CD8-positive, alpha-beta memory T cell (primary cell): Measurements from ENCODE around the gene PALLD. TPM values are rescaled to one million over a fixed set of nuclear protein-coding genes. Genes with fewer than 3 reads are reported as not detected.

Source experiments
- CTCF ChIA-PET: fragments of 350-600 bp; sonication (Branson Sonifier 250); formaldehyde crosslinking; loops from one replicate; lab custom pipeline; 2021; ENCODE audit warnings: antibody characterized with exemption; lab: Charles Lee
- POLR2A ChIA-PET: fragments of 350-600 bp; sonication (Branson Sonifier 250); formaldehyde crosslinking; loops from one replicate; lab custom pipeline; 2021; ENCODE audit warnings: antibody characterized with exemption; lab: Charles Lee
- DNase-seq, 5 donors: peaks; one replicate each; pipeline versions ENCODE4 v3.0.0 to v3.0.0-alpha.2; 2020 to 2022; ENCODE audit warnings: mixed read lengths in 1 of 5
- H3K27ac ChIP-seq: one replicate; pipeline ENCODE4 v1.7.0; 2013; ENCODE audit warnings: low read depth, mild to moderate bottlenecking, low read length, moderate library complexity
- H3K27me3 ChIP-seq: 2 replicates; pipeline ENCODE4 v1.7.0; 2013; ENCODE audit warnings: low read length, mild to moderate bottlenecking; ENCODE audit not compliant: insufficient read depth, poor library complexity, severe bottlenecking
- H3K36me3 ChIP-seq: 2 replicates; pipeline ENCODE4 v1.7.0; 2013; ENCODE audit warnings: mild to moderate bottlenecking, low read length, moderate library complexity; ENCODE audit not compliant: insufficient read depth
- H3K4me1 ChIP-seq: 2 replicates; pipeline ENCODE4 v1.7.0; 2013; ENCODE audit warnings: mild to moderate bottlenecking, low read length, moderate library complexity; ENCODE audit not compliant: insufficient read depth
- H3K4me3 ChIP-seq: 2 replicates; pipeline ENCODE4 v1.7.0; 2013; ENCODE audit warnings: mild to moderate bottlenecking, low read length
- H3K9me3 ChIP-seq: 2 replicates; pipeline ENCODE4 v1.7.0; 2013; ENCODE audit warnings: mild to moderate bottlenecking, low read length
- H3K27ac Mint-ChIP-seq, 8 donors: one replicate each; pipeline ENCODE4 v1.8.0; 2020 to 2021; ENCODE audit warnings: mixed read lengths in 8 of 8, mild to moderate bottlenecking in 6 of 8, inconsistent platforms in 3 of 8, moderate library complexity in 3 of 8
- H3K27me3 Mint-ChIP-seq, 2 donors: one replicate each; pipeline ENCODE4 v1.8.0; 2020 to 2021; ENCODE audit warnings: mixed read lengths in 2 of 2, mild to moderate bottlenecking in 1 of 2, moderate library complexity in 1 of 2
- H3K36me3 Mint-ChIP-seq, 3 donors: one replicate each; pipeline ENCODE4 v1.8.0; 2020 to 2021; ENCODE audit warnings: mixed read lengths in 3 of 3, inconsistent platforms in 1 of 3, mild to moderate bottlenecking in 1 of 3
- H3K4me1 Mint-ChIP-seq, 3 donors: one replicate each; pipeline ENCODE4 v1.8.0; 2020 to 2021; ENCODE audit warnings: mixed read lengths in 3 of 3, inconsistent platforms in 1 of 3, mild to moderate bottlenecking in 1 of 3
- H3K4me3 Mint-ChIP-seq, 7 donors: one replicate each; pipeline ENCODE4 v1.8.0; 2020 to 2021; ENCODE audit warnings: mixed read lengths in 7 of 7, mild to moderate bottlenecking in 6 of 7, moderate library complexity in 4 of 7, inconsistent platforms in 2 of 7
- H3K9me3 Mint-ChIP-seq, 5 donors: one replicate each; pipeline ENCODE4 v1.8.0; 2020 to 2022; ENCODE audit warnings: mixed read lengths in 5 of 5, mild to moderate bottlenecking in 3 of 5, moderate library complexity in 2 of 5, inconsistent platforms in 1 of 5
- polyA plus RNA-seq: library from polyadenylated mRNA; unstranded; fragments of 300-500 nt; fragmentation: Illumina TruSeq; gene quantifications from one replicate; pipeline ENCODE4 v1.2.3, GENCODE V29; 2021
- total RNA-seq, 2 experiments: library from RNA; stranded (reverse); gene quantifications; one replicate each; pipeline ENCODE4 v1.2.3, GENCODE V29; 2021

The PALLD gene
- total and polyA plus RNA-seq, 3 experiments from 2014 or later, result 0.35 to 0.97 (median 0.47) TPM

DNA sequence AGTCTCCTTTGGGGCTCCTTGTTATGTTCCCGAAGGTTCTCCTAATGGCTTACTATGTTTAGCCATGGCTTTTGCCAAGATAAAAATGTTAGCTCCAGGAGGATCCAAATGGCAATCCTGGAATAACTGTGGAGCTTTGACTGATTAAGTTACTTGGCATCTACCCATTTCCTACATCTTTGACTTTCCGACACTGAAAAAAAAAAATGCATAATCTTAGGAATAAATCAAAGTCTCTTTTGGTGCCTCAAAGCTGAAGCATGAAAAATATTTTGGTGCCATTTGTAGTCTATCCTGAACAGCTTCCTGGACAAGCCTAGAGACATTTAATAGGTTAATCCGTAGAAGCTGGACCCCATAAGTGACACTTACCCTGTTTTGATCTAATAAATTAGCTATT lies 191.7 kb downstream of the PALLD start:
- ChIA-PET CTCF (no interaction called here), POLR2A (no interaction called here)
- no peak overlapping the region for H3K27ac Mint-ChIP-seq
- Histone ChIP-seq H3K9me3 (no peaks in the 10 kb centered on the region), H3K4me3 (no peak overlapping the region), H3K36me3 (no peaks in the 10 kb centered on the region), H3K27me3 (no peaks in the 10 kb centered on the region), H3K4me1 (no peaks in the 10 kb centered on the region), H3K27ac (no peak overlapping the region)
- H3K36me3 Mint-ChIP-seq, result no peaks in the 10 kb centered on the region
- no peak overlapping the region for H3K4me3 Mint-ChIP-seq
- DNase-seq, result no peak
- no peaks in the 10 kb centered on the region for H3K4me1 Mint-ChIP-seq
- peaks cover 5 to 14% of the 10 kb centered on the region in 2 donors for H3K27me3 Mint-ChIP-seq
- no peaks in the 10 kb centered on the region for H3K9me3 Mint-ChIP-seq

DNA sequence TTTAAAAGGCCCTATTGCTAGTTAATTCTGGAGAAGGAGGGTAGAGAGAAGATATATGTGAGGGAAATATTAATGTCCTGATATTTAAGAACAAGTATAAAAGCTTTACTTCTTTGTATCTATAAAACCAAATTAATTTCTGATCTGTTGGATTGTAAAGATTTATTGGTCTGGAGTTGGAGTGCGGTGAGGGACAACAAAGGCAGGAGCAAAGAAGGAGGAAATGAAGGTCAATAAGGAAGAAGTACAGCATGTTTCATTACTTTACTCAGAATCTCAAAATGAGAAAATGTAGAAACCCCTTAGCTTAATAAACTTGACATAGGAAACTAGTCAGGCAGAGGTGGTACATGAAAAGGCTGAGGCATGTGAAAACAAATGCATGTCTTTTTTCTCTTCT lies 192.9 kb downstream of the PALLD start:
- ChIA-PET POLR2A (no interaction called here), CTCF (no interaction called here)
- H3K9me3 Mint-ChIP-seq, result no peaks in the 10 kb centered on the region
- H3K36me3 Mint-ChIP-seq, result no peaks in the 10 kb centered on the region
- Histone ChIP-seq H3K27ac (no peak overlapping the region), H3K9me3 (no peaks in the 10 kb centered on the region), H3K4me1 (no peaks in the 10 kb centered on the region), H3K27me3 (no peaks in the 10 kb centered on the region), H3K36me3 (no peaks in the 10 kb centered on the region), H3K4me3 (no peak overlapping the region)
- no peak overlapping the region for H3K4me3 Mint-ChIP-seq
- no peak for DNase-seq
- peaks cover 5 to 14% of the 10 kb centered on the region in 2 donors for H3K27me3 Mint-ChIP-seq
- H3K27ac Mint-ChIP-seq, result no peak overlapping the region
- H3K4me1 Mint-ChIP-seq, result no peaks in the 10 kb centered on the region

DNA sequence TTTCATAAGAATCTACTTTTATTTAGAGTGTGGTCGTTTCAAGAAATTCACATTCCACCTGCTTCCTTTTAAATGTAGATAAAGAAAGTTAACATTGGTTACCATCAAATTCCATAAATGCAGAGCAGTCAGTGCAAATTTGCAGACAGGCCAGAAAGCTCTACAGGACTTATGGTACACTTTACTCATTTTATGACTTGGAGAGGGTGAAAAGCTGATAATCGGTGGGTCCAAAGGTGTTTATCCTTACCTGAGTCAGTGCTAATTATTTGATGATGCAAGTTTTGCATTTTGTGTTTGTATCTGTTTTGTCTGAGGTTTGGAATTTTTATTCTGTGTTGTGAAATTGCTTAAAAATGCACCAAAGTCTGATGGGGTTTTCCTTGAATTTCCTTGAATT lies 193.3 kb downstream of the PALLD start:
- Mint-ChIP-seq H3K27me3 (peaks cover 7 to 14% of the 10 kb centered on the region in 2 donors), H3K4me3 (no peak overlapping the region), H3K27ac (no peak overlapping the region), H3K36me3 (no peaks in the 10 kb centered on the region), H3K4me1 (no peaks in the 10 kb centered on the region), H3K9me3 (no peaks in the 10 kb centered on the region)
- POLR2A ChIA-PET, result no interaction called here
- Histone ChIP-seq H3K9me3 (no peaks in the 10 kb centered on the region), H3K4me3 (no peak overlapping the region), H3K4me1 (no peaks in the 10 kb centered on the region), H3K36me3 (no peaks in the 10 kb centered on the region), H3K27me3 (no peaks in the 10 kb centered on the region), H3K27ac (no peak overlapping the region)
- CTCF ChIA-PET, result no interaction called here
- no peak for DNase-seq

DNA sequence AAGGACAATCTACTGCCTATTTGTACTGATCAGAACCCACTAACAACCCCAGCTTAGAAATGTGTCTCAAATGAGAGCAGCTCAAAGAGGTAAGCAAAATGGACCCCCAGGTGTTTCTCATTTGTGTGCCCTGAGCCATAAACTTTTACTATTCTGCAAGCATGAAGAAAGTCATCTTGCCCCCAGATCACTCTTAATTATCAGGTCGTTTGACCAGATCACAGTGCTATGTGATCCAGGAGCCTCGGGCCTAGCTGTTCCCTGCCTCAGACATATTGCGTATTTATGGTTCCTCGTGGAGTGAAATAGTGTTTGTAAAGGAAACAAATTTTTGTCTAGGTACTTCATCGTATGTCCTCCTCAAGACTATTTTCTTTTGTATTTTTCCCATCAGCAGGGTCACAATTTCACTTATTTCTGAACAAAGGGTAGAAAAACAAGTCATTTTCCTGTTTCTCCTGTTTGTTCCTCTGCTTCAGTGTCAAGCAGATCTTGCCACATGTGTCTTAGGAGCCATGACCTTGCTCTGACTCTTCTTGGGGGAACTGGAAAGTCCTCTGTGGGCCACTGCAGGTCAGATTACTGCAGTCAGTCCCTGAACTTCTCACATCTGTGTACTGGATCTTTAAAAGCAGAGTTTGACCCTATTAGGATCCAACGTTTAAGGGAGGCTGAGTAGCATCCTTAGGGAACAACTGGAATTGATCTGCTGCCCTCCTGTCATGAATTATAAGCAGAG lies 194.9 kb downstream of the PALLD start:
- Mint-ChIP-seq H3K27ac (no peak overlapping the region), H3K36me3 (no peaks in the 10 kb centered on the region), H3K4me3 (no peak overlapping the region), H3K4me1 (no peaks in the 10 kb centered on the region), H3K9me3 (no peaks in the 10 kb centered on the region), H3K27me3 (peaks cover 10 to 11% of the 10 kb centered on the region in 2 donors)
- Histone ChIP-seq H3K36me3 (no peaks in the 10 kb centered on the region), H3K9me3 (no peaks in the 10 kb centered on the region), H3K27ac (no peak overlapping the region), H3K27me3 (no peaks in the 10 kb centered on the region), H3K4me1 (no peaks in the 10 kb centered on the region), H3K4me3 (no peak overlapping the region)
- ChIA-PET POLR2A (no interaction called here), CTCF (no interaction called here)
- DNase-seq, result no peak

DNA sequence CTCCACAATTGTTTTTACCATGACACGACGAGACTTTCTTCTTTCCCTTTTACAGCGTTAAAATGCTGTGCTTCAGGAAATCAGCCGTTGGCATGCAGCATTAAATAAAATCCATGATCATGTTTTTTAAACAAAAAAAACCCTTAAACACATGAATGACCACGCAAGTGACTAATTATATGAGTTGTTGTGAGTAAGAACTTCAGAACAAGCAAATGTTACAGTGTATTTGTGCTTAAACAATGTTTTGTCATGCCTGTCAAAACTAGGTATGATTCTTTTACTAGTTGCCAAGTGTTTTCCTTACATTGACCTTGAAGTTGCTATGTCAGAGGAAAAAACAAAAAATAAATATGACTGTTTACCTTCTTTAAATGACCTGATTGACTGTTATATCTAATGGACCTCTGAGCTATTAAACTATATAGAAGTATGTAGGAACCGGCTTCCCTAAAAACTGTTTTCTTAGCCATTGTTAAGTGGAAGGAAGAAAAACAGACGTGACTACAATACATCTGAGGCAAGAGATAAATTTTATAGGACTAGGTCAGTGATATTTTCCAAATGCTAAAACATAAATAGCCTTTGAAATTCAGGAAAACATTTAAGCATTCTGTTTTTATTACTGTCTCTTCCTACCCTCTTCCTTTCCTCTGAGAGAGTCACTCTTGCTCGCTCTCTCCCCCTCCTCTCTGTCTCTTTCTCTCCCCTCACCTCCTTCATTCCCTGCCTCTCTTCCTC lies 197.1 kb downstream of the PALLD start:
- Mint-ChIP-seq H3K9me3 (no peaks in the 10 kb centered on the region), H3K4me1 (no peaks in the 10 kb centered on the region), H3K36me3 (no peaks in the 10 kb centered on the region), H3K27me3 (peaks cover 11 to 12% of the 10 kb centered on the region in 2 donors), H3K4me3 (no peak overlapping the region), H3K27ac (no peak overlapping the region)
- no peak for DNase-seq
- Histone ChIP-seq H3K4me3 (no peak overlapping the region), H3K4me1 (no peaks in the 10 kb centered on the region), H3K27me3 (no peaks in the 10 kb centered on the region), H3K27ac (no peak overlapping the region), H3K9me3 (no peaks in the 10 kb centered on the region), H3K36me3 (no peaks in the 10 kb centered on the region)
- POLR2A ChIA-PET, result no interaction called here
- CTCF ChIA-PET, result no interaction called here

DNA sequence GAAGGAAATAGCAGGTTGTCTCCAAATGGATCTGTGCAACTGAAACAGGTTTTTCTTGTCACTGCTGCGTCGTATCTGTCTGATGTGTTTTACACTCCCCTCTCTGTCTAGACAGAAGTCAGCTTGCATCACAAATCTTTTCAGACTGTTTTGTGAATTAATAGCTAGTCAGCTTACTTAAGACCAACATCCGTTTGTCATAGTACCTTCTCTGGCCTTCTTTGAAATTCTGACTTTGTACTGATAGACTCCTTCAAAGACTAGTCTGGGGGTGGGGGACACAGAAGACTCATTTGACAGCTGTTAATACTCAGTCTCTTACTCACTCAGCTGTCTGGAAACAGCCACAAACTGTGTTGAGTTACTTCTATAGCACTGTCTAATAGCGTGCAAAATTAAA lies 197.8 kb downstream of the PALLD start:
- Histone ChIP-seq H3K36me3 (no peaks in the 10 kb centered on the region), H3K27ac (no peak overlapping the region), H3K4me1 (no peaks in the 10 kb centered on the region), H3K27me3 (no peaks in the 10 kb centered on the region), H3K4me3 (no peak overlapping the region), H3K9me3 (no peaks in the 10 kb centered on the region)
- POLR2A ChIA-PET, result no interaction called here
- DNase-seq, result no peak
- H3K4me1 Mint-ChIP-seq, result no peaks in the 10 kb centered on the region
- H3K27ac Mint-ChIP-seq, result no peak overlapping the region
- peaks cover 12 to 14% of the 10 kb centered on the region in 2 donors for H3K27me3 Mint-ChIP-seq
- no peaks in the 10 kb centered on the region for H3K9me3 Mint-ChIP-seq
- CTCF ChIA-PET, result no interaction called here
- no peak overlapping the region for H3K4me3 Mint-ChIP-seq
- no peaks in the 10 kb centered on the region for H3K36me3 Mint-ChIP-seq

DNA sequence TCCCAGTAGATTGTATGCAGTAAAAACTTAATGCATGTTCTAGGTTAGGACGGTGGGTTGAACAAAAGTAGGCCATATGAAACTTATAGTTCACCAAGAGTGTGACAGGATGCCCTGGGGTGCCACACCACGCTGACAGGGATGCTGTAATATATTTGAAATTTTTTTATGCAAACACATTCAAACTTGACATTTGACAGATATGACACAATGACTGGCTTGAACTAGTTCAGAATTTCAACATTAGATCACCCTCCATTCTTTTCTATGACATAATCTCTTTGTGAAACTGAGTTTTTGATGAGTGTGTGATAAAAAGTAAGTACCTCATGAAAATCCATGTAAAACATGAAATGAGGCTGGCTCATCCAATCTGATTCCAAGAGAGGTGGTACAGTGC lies 198.4 kb downstream of the PALLD start:
- ChIA-PET POLR2A (no interaction called here), CTCF (no interaction called here)
- H3K4me1 Mint-ChIP-seq, result no peaks in the 10 kb centered on the region
- H3K27ac Mint-ChIP-seq, result no peak overlapping the region
- Histone ChIP-seq H3K27me3 (no peaks in the 10 kb centered on the region), H3K4me1 (no peaks in the 10 kb centered on the region), H3K9me3 (no peaks in the 10 kb centered on the region), H3K36me3 (no peaks in the 10 kb centered on the region), H3K27ac (no peak overlapping the region), H3K4me3 (no peak overlapping the region)
- peaks cover 12 to 14% of the 10 kb centered on the region in 2 donors for H3K27me3 Mint-ChIP-seq
- H3K9me3 Mint-ChIP-seq, result no peaks in the 10 kb centered on the region
- no peak overlapping the region for H3K4me3 Mint-ChIP-seq
- DNase-seq, result no peak
- no peaks in the 10 kb centered on the region for H3K36me3 Mint-ChIP-seq

DNA sequence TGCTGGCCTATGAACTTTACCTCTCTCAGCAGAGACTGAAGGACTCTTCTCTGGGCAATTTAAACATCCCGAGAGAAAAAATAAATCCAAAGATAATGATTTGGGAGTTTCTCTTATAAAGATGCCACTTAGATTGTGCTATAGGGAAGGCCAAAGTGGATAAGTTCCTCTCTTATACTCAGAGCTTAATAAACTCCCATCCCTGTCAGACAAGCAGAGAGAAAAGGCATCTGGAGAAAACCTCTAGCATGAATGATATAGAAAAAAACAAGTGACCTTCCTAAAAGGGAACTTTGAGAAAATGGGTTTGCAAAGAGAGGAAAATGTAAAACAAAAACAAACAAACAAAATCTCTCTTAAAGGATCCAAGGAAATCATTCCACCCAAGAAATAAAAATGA lies 199.4 kb downstream of the PALLD start:
- Histone ChIP-seq H3K4me3 (no peak overlapping the region), H3K27me3 (no peaks in the 10 kb centered on the region), H3K4me1 (no peaks in the 10 kb centered on the region), H3K27ac (no peak overlapping the region), H3K9me3 (no peaks in the 10 kb centered on the region), H3K36me3 (no peaks in the 10 kb centered on the region)
- CTCF ChIA-PET, result no interaction called here
- no peaks in the 10 kb centered on the region for H3K36me3 Mint-ChIP-seq
- no peak for DNase-seq
- peaks cover 12 to 14% of the 10 kb centered on the region in 2 donors for H3K27me3 Mint-ChIP-seq
- H3K9me3 Mint-ChIP-seq, result no peaks in the 10 kb centered on the region
- POLR2A ChIA-PET, result no interaction called here
- no peak overlapping the region for H3K27ac Mint-ChIP-seq
- H3K4me3 Mint-ChIP-seq, result no peak overlapping the region
- no peaks in the 10 kb centered on the region for H3K4me1 Mint-ChIP-seq
